ENCODE measurements around the gene MYO1D. TPM values are rescaled to one million over a fixed set of nuclear protein-coding genes. Genes with fewer than 3 reads are reported as not detected.
"Not testable (repeated sequence)": the region's sequence is repeated elsewhere in the genome, so short reads cannot be mapped to it uniquely, and the experiment has no call there.

The MYO1D gene
- total RNA-seq, 2 donors from 2014 or later: 394 to 421 TPM

GRCh38 chr17:32551186-32551955 lies 325.6 kb downstream of the MYO1D start:
- no peak for ATAC-seq
- intact Hi-C loops (cut with DNase I, micrococcal nuclease): no loop called here
- no peak for DNase-seq

GRCh38 chr17:32549559-32549958 lies 327.4 kb downstream of the MYO1D start:
- no peak for DNase-seq
- intact Hi-C loops (cut with DNase I, micrococcal nuclease): no loop called here

DNA sequence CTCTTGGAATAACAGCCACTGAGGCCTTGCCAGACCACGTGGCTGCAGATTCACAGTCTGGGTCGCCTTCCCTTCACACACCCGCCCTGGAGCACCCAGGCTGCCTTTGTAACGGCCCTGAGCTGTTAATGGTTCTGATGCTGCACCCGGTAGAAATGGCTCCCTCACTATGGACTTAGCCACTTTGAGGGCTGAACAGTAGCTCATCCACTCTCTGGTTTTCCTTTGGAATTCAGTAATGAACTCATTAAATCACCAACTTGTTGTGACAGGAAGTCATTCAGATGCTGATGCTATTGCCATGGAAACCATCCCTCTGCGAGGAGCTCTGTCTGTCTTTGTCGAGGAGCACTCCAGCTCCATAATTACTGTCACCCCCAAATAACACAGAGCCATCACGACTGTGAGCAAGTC lies 330.9 kb downstream of the MYO1D start:
- DNase-seq (no peak), ATAC-seq (no peak)
- intact Hi-C loops (cut with DNase I, micrococcal nuclease): no loop called here

More at GRCh38 chr17:32549559-32549958, 327.4 kb downstream of the MYO1D start:
- ATAC-seq: no peak

GRCh38 chr17:32542186-32542585 lies 334.7 kb downstream of the MYO1D start:
- intact Hi-C loops (cut with DNase I, micrococcal nuclease): no loop called here
- DNase-seq: no peak
- no peak for ATAC-seq

GRCh38 chr17:32541640-32542039 lies 335.3 kb downstream of the MYO1D start:
- no peak for ATAC-seq

DNA sequence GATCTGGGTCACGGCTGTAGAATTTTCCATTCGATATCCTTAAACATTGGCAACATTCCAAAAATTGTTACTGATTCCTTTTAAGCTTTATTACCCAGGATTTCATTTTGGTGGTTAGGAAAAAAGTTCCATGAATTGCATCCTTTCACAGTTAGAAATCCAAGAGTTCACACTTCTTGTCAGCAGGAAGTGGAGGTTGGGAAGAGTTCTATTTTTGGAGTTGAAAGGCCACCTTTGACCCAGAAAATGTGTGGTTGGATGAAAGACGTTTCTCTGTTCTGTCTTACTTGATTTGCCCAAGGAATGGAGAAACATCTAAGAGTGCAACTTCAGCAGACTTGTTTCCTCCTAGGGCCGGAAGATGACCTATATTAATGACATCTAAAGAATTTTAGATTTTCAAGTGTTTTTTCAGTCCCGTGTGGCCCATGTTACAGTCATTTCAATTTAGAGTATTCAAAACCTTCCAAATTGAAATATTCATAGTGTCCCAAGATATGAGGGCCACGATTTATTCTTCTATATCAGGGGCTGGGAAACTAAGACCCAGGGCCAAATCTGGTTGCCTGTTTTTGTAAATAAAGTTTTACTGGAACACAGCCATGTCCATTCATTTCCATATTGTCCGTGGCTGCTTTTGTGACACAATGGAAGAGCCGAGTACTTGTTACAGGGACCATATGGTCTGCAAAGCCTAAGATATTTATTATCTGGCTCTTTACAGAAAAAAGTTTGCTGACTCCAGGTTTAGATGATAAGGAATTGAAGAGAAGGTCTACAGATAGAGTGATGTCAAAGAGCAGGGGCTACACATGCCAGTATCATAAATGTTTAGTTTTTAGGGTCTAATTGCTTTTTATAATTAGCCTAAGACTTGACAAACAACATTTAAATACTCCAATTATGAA lies 339.9 kb downstream of the MYO1D start:
- intact Hi-C loops (cut with DNase I, micrococcal nuclease): no loop called here
- no peak for ATAC-seq
- DNase-seq: no peak

More at GRCh38 chr17:32541640-32542039, 335.3 kb downstream of the MYO1D start:
- intact Hi-C loops (cut with DNase I, micrococcal nuclease): no loop called here
- no peak for DNase-seq

GRCh38 chr17:32533296-32533695 lies 343.6 kb downstream of the MYO1D start:
- intact Hi-C loops (cut with DNase I, micrococcal nuclease): no loop called here
- ATAC-seq (no peak), DNase-seq (no peak)

GRCh38 chr17:32529604-32530003 lies 347.3 kb downstream of the MYO1D start:
- ATAC-seq: no peak
- DNase-seq: no peak
- intact Hi-C loops (cut with DNase I, micrococcal nuclease): no loop called here

DNA sequence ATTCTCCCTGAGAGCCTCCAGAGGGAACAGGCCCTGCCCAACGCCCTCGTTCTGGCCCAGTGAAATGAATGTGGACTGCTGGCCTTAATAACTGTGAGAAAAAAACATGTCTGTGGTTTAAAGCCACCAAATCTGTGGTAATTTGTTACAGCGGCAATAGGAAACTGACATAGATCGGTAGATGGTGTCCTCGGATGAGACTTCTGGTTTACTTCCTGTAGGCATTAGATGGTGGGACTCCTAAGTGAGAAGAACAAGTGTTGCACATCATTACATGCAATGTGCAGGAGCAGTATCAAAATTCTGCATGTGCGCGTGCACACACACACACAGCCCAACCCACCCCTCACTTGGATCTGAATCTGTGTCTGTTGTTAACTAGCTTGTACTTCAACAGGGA lies 348.1 kb downstream of the MYO1D start:
- DNase-seq (no peak), ATAC-seq (no peak)
- intact Hi-C loops (cut with DNase I, micrococcal nuclease): no loop called here

DNA sequence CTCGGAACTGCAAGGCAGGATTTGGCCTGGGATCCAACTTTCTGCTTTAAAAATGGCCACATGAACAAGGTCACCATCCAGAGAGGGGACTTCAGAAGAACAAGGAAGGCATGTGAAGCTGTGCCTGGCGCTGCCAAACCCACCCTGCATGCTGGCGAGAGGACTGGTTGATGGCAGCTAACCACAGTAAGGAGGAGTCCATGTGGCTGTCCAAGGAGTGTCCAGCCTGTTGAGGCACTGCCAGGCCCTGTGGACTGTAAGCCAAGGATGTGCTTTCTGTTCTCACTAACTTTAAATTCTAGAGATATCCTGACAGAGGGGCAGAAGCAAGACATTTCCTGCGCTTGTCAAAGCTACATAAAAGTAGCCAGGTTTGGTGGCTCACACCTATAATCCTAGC lies 349.8 kb downstream of the MYO1D start:
- intact Hi-C loops (cut with DNase I, micrococcal nuclease): no loop called here
- DNase-seq: no peak
- ATAC-seq: no peak

DNA sequence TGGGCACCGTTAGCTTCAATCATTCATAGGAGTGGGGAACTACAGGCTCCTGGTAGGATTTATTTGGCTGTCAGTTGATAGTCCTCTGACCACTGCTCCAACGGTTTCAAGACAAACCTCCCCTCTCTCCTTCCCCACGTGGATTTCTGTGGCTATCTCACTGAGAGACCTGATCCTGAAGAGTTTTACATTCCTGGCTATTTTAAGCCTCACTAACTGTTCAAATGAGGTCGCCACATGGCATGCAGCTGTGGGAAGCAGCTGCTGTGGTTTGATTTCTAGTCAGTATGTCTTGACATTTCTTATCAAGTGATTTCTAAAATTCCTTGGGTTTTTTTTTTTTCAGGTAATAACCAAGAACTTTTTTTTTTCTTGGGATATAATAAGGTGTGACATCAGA lies 351.8 kb downstream of the MYO1D start:
- ATAC-seq (no peak), DNase-seq (no peak)
- intact Hi-C loops (cut with DNase I, micrococcal nuclease): no loop called here

DNA sequence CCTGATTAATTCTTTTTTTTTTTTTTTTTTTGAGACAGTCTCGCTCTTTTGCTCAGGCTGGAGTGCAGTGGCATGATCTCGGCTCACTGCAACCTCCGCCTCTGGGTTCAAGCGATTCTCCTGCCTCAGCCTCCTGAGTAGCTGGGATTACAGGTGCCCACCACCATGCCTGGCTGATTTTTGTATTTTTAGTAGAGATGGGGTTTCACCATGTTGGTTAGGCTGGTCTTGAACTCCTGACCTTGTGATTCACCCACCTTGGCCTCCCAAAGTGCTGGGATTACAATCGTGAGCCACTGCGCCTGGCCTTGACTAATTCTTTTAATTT lies 352.4 kb downstream of the MYO1D start:
- intact Hi-C loops (cut with DNase I, micrococcal nuclease); DNase-seq; ATAC-seq: not testable (repeated sequence)

DNA sequence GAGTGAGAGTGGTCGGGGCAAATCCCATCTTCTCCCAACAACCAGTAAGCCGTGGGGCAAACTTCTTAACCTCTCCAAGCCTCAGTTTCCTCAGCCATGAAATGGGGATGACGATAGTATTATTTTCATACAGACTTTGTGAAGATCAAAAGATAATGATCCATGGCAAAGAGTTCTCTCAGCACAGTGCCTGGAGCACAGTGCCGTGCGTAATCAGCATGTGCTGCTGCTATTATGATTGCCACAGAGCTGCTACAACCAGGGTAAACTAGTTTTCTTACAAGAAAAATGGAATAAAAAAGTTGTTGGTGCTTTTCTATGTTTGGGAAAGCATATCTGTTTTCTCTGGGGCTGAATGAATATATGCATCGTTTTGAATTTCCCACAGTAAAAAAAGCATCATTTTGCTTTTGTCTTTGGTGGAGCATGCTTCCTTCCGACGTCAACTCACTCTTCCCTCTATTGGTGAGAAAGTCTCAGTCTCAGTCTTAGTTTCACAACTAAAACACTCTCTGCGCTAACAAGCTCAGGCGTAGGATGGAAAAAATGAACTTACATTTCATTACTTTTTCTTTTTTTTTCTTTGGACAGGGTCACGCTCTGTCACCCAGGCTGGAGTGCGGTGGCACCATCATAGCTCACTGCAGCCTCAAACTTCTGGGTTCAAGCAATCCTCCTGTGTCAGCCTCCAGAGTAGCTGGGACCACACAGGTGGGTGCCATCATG lies 352.9 kb downstream of the MYO1D start:
- DNase-seq (no peak), ATAC-seq (no peak)
- intact Hi-C loops (cut with DNase I, micrococcal nuclease): no loop called here

GRCh38 chr17:32523017-32523680 lies 353.8 kb downstream of the MYO1D start:
- intact Hi-C loops (cut with DNase I, micrococcal nuclease): no loop called here
- peak in 1 of 2 donors; percentile 21 for DNase-seq
- ATAC-seq: no peak

GRCh38 chr17:32520737-32521404 lies 356.1 kb downstream of the MYO1D start:
- ATAC-seq: no peak
- DNase-seq: no peak
- intact Hi-C loops (cut with DNase I, micrococcal nuclease): no loop called here

DNA sequence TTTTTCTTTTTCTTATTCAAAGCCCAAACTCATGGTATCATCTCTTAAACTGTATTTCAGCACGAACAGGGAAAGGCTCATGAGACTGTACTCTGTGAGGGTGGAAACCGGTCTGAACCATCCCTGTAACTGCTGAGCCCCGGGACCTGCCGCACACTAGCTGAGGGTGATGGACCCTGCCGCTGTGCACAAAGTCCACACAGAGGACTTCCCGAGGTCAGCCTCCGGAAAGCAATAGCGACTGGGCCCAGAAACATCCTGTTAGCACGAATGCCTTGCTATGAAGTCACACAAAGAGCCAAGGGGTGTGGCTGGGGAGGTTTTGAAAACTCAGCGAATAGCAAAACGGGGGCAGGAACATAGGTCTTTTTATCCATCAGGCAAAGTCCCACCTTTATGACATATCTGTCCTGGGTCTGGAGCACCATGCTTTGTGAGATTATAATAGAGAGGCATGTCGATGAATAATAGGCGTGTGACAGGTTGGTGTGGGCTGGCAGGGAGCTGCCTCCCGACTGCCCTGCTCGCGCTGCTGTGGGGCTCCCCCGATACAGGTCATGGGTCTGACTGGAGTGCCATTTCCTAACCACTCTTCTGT lies 356.7 kb downstream of the MYO1D start:
- peak in 1 of 2 donors; percentile 29 for DNase-seq
- peak; percentile 21 for ATAC-seq
- intact Hi-C loops (cut with DNase I, micrococcal nuclease): no loop called here

- peak in 1 of 2 donors; percentile 23 for DNase-seq
- no peak for ATAC-seq
- intact Hi-C loops (cut with DNase I, micrococcal nuclease): no loop called here
Measured at GRCh38 chr17:32519228-32520103, 357.5 kb downstream of the MYO1D start.
